ENCODE results near the gene RPS3. TPM values are rescaled to one million over a fixed set of nuclear protein-coding genes. Genes with fewer than 3 reads are reported as not detected.
A peak's percentile ranks its signal among the peaks of the same experiment; 100 is the strongest.

Gene RPS3
- total and polyA plus RNA-seq, 2 of the 13 experiments (the other 11 are each of a cell fraction or from before 2014, with no cell fraction given), result 2,143 to 3,616 TPM

GRCh38 chr11:75380716-75381420 lies 18.4 kb upstream of the RPS3 start (continued):
- no peak for TF ChIP-seq GTF3A (CRISPR knock-in tag; conservative IDR thresholded peaks at IDR 0.05)
- TF ChIP-seq CHD2 (IDR thresholded peaks at IDR 0.05; ENCODE audit: low read depth, low read length), result no peak
- no peak for TF ChIP-seq ZBTB37 (CRISPR knock-in tag; IDR thresholded peaks at IDR 0.05)
- no peak for TF ChIP-seq ISL2 (CRISPR knock-in tag; IDR thresholded peaks at IDR 0.05)
- no peak for TF ChIP-seq ZNF629 (CRISPR knock-in tag; conservative IDR thresholded peaks at IDR 0.05)
- no peak for TF ChIP-seq ZNF367 (CRISPR knock-in tag; IDR thresholded peaks at IDR 0.05; ENCODE audit: borderline replicate concordance)
- no peak for TF ChIP-seq ZNF567 (CRISPR knock-in tag; IDR thresholded peaks at IDR 0.05; ENCODE audit: borderline replicate concordance)
- no peak for TF ChIP-seq ZNF790 (CRISPR knock-in tag; IDR thresholded peaks at IDR 0.05; ENCODE audit: borderline replicate concordance)
- TF ChIP-seq DNMT3B (CRISPR knock-in tag; conservative IDR thresholded peaks at IDR 0.05), result no peak
- TF ChIP-seq, protein P1, sequence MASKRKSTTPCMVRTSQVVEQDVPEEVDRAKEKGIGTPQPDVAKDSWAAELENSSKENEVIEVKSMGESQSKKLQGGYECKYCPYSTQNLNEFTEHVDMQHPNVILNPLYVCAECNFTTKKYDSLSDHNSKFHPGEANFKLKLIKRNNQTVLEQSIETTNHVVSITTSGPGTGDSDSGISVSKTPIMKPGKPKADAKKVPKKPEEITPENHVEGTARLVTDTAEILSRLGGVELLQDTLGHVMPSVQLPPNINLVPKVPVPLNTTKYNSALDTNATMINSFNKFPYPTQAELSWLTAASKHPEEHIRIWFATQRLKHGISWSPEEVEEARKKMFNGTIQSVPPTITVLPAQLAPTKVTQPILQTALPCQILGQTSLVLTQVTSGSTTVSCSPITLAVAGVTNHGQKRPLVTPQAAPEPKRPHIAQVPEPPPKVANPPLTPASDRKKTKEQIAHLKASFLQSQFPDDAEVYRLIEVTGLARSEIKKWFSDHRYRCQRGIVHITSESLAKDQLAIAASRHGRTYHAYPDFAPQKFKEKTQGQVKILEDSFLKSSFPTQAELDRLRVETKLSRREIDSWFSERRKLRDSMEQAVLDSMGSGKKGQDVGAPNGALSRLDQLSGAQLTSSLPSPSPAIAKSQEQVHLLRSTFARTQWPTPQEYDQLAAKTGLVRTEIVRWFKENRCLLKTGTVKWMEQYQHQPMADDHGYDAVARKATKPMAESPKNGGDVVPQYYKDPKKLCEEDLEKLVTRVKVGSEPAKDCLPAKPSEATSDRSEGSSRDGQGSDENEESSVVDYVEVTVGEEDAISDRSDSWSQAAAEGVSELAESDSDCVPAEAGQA (IDR thresholded peaks at IDR 0.05; ENCODE audit: low read depth), result no peak
- TF ChIP-seq, protein P1 (CRISPR knock-in tag; IDR thresholded peaks at IDR 0.05; ENCODE audit: borderline replicate concordance), result no peak
- 0 out of 2 replicates have a peak, but pooled peaks have one; percentile 37 for TF ChIP-seq SMAD9 (CRISPR knock-in tag; IDR thresholded peaks at IDR 0.05)
- no peak for TF ChIP-seq PCBP2 (optimal IDR thresholded peaks at IDR 0.05; ENCODE audit: low read depth, low read length, poor library complexity, severe bottlenecking)
- TF ChIP-seq, protein P2, sequence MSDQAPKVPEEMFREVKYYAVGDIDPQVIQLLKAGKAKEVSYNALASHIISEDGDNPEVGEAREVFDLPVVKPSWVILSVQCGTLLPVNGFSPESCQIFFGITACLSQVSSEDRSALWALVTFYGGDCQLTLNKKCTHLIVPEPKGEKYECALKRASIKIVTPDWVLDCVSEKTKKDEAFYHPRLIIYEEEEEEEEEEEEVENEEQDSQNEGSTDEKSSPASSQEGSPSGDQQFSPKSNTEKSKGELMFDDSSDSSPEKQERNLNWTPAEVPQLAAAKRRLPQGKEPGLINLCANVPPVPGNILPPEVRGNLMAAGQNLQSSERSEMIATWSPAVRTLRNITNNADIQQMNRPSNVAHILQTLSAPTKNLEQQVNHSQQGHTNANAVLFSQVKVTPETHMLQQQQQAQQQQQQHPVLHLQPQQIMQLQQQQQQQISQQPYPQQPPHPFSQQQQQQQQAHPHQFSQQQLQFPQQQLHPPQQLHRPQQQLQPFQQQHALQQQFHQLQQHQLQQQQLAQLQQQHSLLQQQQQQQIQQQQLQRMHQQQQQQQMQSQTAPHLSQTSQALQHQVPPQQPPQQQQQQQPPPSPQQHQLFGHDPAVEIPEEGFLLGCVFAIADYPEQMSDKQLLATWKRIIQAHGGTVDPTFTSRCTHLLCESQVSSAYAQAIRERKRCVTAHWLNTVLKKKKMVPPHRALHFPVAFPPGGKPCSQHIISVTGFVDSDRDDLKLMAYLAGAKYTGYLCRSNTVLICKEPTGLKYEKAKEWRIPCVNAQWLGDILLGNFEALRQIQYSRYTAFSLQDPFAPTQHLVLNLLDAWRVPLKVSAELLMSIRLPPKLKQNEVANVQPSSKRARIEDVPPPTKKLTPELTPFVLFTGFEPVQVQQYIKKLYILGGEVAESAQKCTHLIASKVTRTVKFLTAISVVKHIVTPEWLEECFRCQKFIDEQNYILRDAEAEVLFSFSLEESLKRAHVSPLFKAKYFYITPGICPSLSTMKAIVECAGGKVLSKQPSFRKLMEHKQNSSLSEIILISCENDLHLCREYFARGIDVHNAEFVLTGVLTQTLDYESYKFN (CRISPR knock-in tag; conservative IDR thresholded peaks at IDR 0.05), result no peak
- TF ChIP-seq SIN3A (IDR thresholded peaks at IDR 0.05; ENCODE audit: borderline replicate concordance, low read depth, low read length), result peak; percentile 55; the same call in 1 of the 2 replicates
- TF ChIP-seq SPEN (CRISPR knock-in tag; IDR thresholded peaks at IDR 0.05; ENCODE audit: low read depth), result 0 out of 2 replicates have a peak, but pooled peaks have one; percentile 27
- no peak for TF ChIP-seq ZNF577 (CRISPR knock-in tag; IDR thresholded peaks at IDR 0.05; ENCODE audit: borderline replicate concordance, low read depth)
- TF ChIP-seq, protein P3, sequence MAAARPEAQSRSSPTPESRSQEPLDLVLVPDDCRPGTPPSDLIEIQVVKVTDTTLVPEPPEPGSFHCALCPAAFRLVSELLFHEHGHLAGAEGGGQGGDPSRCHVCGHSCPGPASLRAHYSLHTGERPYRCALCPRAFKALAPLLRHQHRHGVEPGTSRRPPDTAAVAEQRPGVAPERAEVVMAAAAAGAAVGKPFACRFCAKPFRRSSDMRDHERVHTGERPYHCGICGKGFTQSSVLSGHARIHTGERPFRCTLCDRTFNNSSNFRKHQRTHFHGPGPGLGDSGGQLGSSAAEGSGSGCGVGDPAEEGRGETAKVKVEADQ (CRISPR knock-in tag; IDR thresholded peaks at IDR 0.05; ENCODE audit: borderline replicate concordance), result no peak

Measured in HepG2 (cell line).